SU-DHL-6 (cell line): ENCODE measurements around the gene HADH.

Source experiments
- H2AFZ ChIP-seq: fragments of 200-600 bp; sonication (generic); 2 replicates; pipeline ENCODE4 v1.6.1; 2014; ENCODE audit warnings: low read depth, mild to moderate bottlenecking, moderate library complexity, mixed read lengths, antibody characterized with exemption, low read length; ENCODE audit not compliant: severe bottlenecking
- H3F3A ChIP-seq: fragments of 200-600 bp; shearing (Covaris generic); 2 replicates; pipeline ENCODE4 v1.6.0; 2016; ENCODE audit warnings: antibody characterized with exemption, mild to moderate bottlenecking; ENCODE audit not compliant: insufficient read depth
- H3K27ac ChIP-seq: fragments of 200-600 bp; sonication (generic); 2 replicates; pipeline ENCODE4 v1.5.1; 2016; ENCODE audit warnings: low read depth, mild to moderate bottlenecking, low read length, moderate library complexity, mixed read lengths
- H3K27me3 ChIP-seq: fragments of 200-600 bp; sonication (generic), shearing (Covaris generic); 2 replicates; pipeline ENCODE4 v1.6.0; 2014; ENCODE audit warnings: mild to moderate bottlenecking, low read length
- H3K36me3 ChIP-seq: fragments of 200-600 bp; sonication (generic); 2 replicates; pipeline ENCODE4 v1.6.1; 2014; ENCODE audit warnings: mild to moderate bottlenecking, low read length, mixed read lengths
- H3K4me2 ChIP-seq: fragments of 300-600, 200-600 bp; shearing (Covaris generic), sonication (generic); 2 replicates; pipeline ENCODE4 v1.6.0; 2014; ENCODE audit warnings: low read length, low read depth, mild to moderate bottlenecking; ENCODE audit not compliant: poor library complexity, severe bottlenecking
- H3K4me3 ChIP-seq: fragments of 200-600 bp; sonication (generic); 2 replicates; pipeline ENCODE4 v1.5.1; 2014; ENCODE audit warnings: antibody characterized with exemption, low read length, mild to moderate bottlenecking, mixed read lengths; ENCODE audit not compliant: insufficient read depth, poor library complexity, severe bottlenecking
- H3K79me2 ChIP-seq: fragments of 200-600 bp; sonication (generic); 2 replicates; pipeline ENCODE4 v1.6.1; 2014; ENCODE audit warnings: mild to moderate bottlenecking, low read length, moderate library complexity; ENCODE audit not compliant: insufficient read depth
- H3K9ac ChIP-seq: fragments of 200-600 bp; sonication (generic); 2 replicates; pipeline ENCODE4 v1.7.0; 2014; ENCODE audit warnings: mild to moderate bottlenecking, low read length
- H3K9me2 ChIP-seq: fragments of 200-600 bp; sonication (generic); replicated peaks from 2 replicates; pipeline ENCODE4 v1.6.1; 2014; ENCODE audit warnings: low read length; ENCODE audit not compliant: insufficient read depth
- H3K9me3 ChIP-seq: fragments of 200-600 bp; sonication (generic); 2 replicates; pipeline ENCODE4 v1.6.1; 2014; ENCODE audit warnings: low read length, mixed read lengths; ENCODE audit not compliant: insufficient read depth
- H4K20me1 ChIP-seq: fragments of 200-600 bp; sonication (generic); 2 replicates; pipeline ENCODE4 v1.6.1; 2014; ENCODE audit warnings: low read depth, mild to moderate bottlenecking, antibody characterized with exemption, low read length, moderate library complexity, mixed read lengths
- CTCF ChIP-seq: fragments of 200-600 bp; sonication (generic); IDR thresholded peaks from one replicate; pipeline ENCODE4 v1.5.1; 2017; ENCODE audit warnings: antibody characterized with exemption, mild to moderate bottlenecking, low read length, moderate library complexity; ENCODE audit not compliant: insufficient read depth, poor library complexity, severe bottlenecking
- EZH2phosphoT487 ChIP-seq: fragments of 200-600 bp; sonication (generic), shearing (Covaris generic); conservative IDR thresholded peaks from 2 replicates; pipeline ENCODE4 v1.6.1; 2018; ENCODE audit warnings: mild to moderate bottlenecking, antibody characterized with exemption, low read length, moderate library complexity, mixed read lengths

The HADH gene

DNA sequence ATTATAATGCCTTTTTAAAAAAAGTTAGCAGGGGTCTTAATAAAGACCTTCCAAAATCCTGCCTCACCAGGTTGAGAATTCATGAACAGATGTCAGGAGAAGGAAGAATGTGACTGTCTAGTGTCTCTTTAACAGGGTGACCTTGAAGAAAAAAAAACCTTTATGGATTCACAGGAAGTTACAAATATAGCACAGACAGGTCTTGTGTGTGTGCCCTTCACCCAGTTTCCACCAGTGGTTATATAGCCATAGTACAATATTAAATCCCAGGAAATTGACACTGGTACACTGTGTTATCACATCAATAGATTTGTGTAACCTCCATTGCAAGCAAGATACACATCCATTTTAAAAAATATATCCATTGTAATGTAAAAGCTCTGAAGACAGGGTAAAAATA is 43.7 kb downstream of the HADH start:
- Histone ChIP-seq H3K9ac (peak overlapping the region; percentile 67; the same call in 1 of the 2 replicates), H3K9me2 (no peaks in the 10 kb centered on the region), H3F3A (peaks cover 28% of the 10 kb centered on the region), H3K27me3 (no peaks in the 10 kb centered on the region), H3K4me3 (no peak overlapping the region), H3K36me3 (no peaks in the 10 kb centered on the region), H3K9me3 (no peaks in the 10 kb centered on the region), H2AFZ (no peak overlapping the region), H3K79me2 (no peaks in the 10 kb centered on the region), H4K20me1 (no peaks in the 10 kb centered on the region), H3K27ac (peak overlapping the region; percentile 100), H3K4me2 (no peak overlapping the region)
- no peak for TF ChIP-seq CTCF
- no peak for TF ChIP-seq EZH2phosphoT487

- Histone ChIP-seq H2AFZ (no peak overlapping the region), H3K4me2 (peak overlapping the region; percentile 76), H3K79me2 (no peaks in the 10 kb centered on the region), H3K27me3 (no peaks in the 10 kb centered on the region), H3K4me3 (peak overlapping the region; percentile 37), H4K20me1 (no peaks in the 10 kb centered on the region), H3K9me2 (no peaks in the 10 kb centered on the region), H3K9me3 (no peaks in the 10 kb centered on the region), H3K36me3 (no peaks in the 10 kb centered on the region), H3F3A (peaks cover 31% of the 10 kb centered on the region), H3K9ac (peak overlapping the region; percentile 67), H3K27ac (peak overlapping the region; percentile 100)
- no peak for TF ChIP-seq CTCF
- TF ChIP-seq EZH2phosphoT487, result no peak
Measured at GRCh38 chr4:108034565-108034964, 44.9 kb downstream of the HADH start.

DNA sequence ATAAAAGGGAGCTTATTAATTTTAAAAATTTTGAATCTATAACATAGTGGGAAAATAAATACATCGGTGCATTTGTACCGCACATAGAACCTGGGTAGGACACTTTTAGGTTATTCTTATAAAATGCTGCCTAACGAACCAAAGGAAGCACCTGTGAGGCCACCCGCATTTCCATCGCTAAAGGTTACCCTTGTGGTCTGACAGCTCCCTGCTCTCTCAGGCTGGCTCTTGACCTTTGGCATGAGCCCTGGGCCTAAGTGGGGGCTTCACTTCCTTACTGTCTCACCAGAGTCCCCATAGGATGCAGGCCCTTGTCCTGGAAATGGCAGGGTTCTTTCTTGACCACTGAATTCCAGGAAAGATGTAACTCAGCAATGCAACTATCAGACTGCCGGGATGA is 46.0 kb downstream of the HADH start:
- H3K4me3 ChIP-seq, result peak overlapping the region; percentile 51
- peaks cover 31% of the 10 kb centered on the region for H3F3A ChIP-seq
- H3K9me2 ChIP-seq, result no peaks in the 10 kb centered on the region
- no peaks in the 10 kb centered on the region for H3K9me3 ChIP-seq
- H3K9ac ChIP-seq, result peak overlapping the region; percentile 67
- no peaks in the 10 kb centered on the region for H3K36me3 ChIP-seq
- no peak overlapping the region for H2AFZ ChIP-seq
- H3K27me3 ChIP-seq, result no peaks in the 10 kb centered on the region
- H4K20me1 ChIP-seq, result no peaks in the 10 kb centered on the region
- H3K4me2 ChIP-seq, result peak overlapping the region; percentile 76
- no peaks in the 10 kb centered on the region for H3K79me2 ChIP-seq
- peak overlapping the region; percentile 100 for H3K27ac ChIP-seq
- TF ChIP-seq EZH2phosphoT487, result no peak
- no peak for TF ChIP-seq CTCF

- Histone ChIP-seq H3K4me3 (peak overlapping the region; percentile 51), H2AFZ (no peak overlapping the region), H3K4me2 (peak overlapping the region; percentile 76), H3K36me3 (no peaks in the 10 kb centered on the region), H3K27me3 (no peaks in the 10 kb centered on the region), H3F3A (peaks cover 31% of the 10 kb centered on the region), H3K9ac (peak overlapping the region; percentile 67), H3K9me3 (no peaks in the 10 kb centered on the region), H3K79me2 (no peaks in the 10 kb centered on the region), H4K20me1 (no peaks in the 10 kb centered on the region), H3K27ac (peak overlapping the region; percentile 100), H3K9me2 (no peaks in the 10 kb centered on the region)
- no peak for TF ChIP-seq CTCF
- TF ChIP-seq EZH2phosphoT487, result no peak
Measured at GRCh38 chr4:108036213-108036612, 46.5 kb downstream of the HADH start.
